ENCODE data around the gene MAB21L1.

- TF ChIP-seq POLR2A (IDR thresholded peaks at IDR 0.05) (no peak), CTCF (IDR thresholded peaks at IDR 0.05) (no peak)
Observed at GRCh38 chr13:35471706-35472322, 4.7 kb downstream of the MAB21L1 start.

Measured in body of pancreas (tissue), 4 donors.